Tibial nerve (tissue), 4 donors: ENCODE results near the gene CCDC50.

Source experiments
- EP300 ChIP-seq, 2 donors: sonication (generic); formaldehyde crosslinking; IDR thresholded peaks; one replicate each; pipeline ENCODE4 v1.6.1; 2017; ENCODE audit warnings: antibody characterized with exemption in 2 of 2, mild to moderate bottlenecking in 1 of 2
- POLR2A ChIP-seq, 2 donors: fragments of 450-650 bp; IDR thresholded peaks; one replicate each; pipeline ENCODE4 v1.6.1; 2017; ENCODE audit warnings: antibody characterized with exemption in 2 of 2, mild to moderate bottlenecking in 2 of 2, moderate library complexity in 2 of 2
- TF ChIP-seq, protein P1 (sequence below), 5 experiments: fragments of 200-600 bp in 3 of 5; fragments of 450-650 bp in 2 of 5; sonication (generic) in 3 of 5; IDR thresholded peaks; one replicate each; pipeline ENCODE4 v1.5.1; 2016 to 2019; ENCODE audit warnings: antibody characterized with exemption in 5 of 5, mild to moderate bottlenecking in 3 of 5, moderate library complexity in 2 of 5

- TF ChIP-seq, protein P1, sequence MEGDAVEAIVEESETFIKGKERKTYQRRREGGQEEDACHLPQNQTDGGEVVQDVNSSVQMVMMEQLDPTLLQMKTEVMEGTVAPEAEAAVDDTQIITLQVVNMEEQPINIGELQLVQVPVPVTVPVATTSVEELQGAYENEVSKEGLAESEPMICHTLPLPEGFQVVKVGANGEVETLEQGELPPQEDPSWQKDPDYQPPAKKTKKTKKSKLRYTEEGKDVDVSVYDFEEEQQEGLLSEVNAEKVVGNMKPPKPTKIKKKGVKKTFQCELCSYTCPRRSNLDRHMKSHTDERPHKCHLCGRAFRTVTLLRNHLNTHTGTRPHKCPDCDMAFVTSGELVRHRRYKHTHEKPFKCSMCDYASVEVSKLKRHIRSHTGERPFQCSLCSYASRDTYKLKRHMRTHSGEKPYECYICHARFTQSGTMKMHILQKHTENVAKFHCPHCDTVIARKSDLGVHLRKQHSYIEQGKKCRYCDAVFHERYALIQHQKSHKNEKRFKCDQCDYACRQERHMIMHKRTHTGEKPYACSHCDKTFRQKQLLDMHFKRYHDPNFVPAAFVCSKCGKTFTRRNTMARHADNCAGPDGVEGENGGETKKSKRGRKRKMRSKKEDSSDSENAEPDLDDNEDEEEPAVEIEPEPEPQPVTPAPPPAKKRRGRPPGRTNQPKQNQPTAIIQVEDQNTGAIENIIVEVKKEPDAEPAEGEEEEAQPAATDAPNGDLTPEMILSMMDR (IDR thresholded peaks at IDR 0.05) = no peak
- TF ChIP-seq POLR2A (IDR thresholded peaks at IDR 0.05) (no peak), EP300 (IDR thresholded peaks at IDR 0.05) (no peak)
Observed at GRCh38 chr3:191280111-191280510, 49.1 kb upstream of the CCDC50 start.
